ENCODE measurements around the gene ST3GAL3.

The ST3GAL3 gene

GRCh38 chr1:43971336-43971980 lies 264.1 kb downstream of the ST3GAL3 start:
- DNase-seq, result no peak

- DNase-seq, result no peak
Measured at GRCh38 chr1:43973981-43974442, 266.7 kb downstream of the ST3GAL3 start.

DNA sequence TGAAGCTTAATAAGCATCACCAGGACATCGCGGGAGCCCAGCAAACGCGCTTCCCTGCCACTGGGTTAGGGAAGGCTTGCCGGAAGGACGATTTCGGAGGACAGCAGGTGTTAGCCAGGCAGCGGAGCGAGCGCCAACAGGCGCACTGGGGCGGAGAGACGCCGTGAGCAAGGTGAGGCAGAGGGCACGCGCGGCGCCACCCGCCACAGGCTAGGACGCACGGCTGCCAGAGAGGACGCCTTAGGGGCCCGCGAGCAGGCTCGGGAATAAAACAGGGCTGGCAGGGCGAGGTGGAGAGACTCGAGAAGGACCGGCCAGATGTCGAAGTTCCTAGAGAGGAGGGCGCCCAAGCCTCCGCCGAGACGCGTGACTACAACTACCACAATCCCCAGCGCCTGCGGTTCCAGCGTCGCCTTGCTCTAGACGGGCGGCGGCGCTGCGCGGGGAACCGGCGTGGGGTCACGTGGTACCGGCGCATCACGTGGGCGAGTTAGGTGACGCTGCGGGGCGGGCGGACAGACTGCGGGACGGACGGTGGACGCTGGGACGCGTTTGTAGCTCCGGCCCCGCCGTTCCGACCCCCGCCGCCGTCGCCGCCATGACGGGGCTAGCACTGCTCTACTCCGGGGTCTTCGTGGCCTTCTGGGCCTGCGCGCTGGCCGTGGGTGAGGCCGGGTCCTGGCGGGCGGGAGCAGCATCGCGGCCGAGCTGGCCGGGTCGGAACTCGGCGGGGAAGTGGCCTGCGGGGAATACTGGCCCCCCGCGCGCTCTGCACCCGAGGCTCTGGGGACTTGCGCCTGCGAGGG lies 267.3 kb downstream of the ST3GAL3 start, which contains the start of gene ATP6V0B:
ATP6V0B (plus strand) TSS at position 518 of the 806 bp plus-strand sequence; CDS start at position 599, 81 bp downstream.
- peak; percentile 97 for DNase-seq

DNA sequence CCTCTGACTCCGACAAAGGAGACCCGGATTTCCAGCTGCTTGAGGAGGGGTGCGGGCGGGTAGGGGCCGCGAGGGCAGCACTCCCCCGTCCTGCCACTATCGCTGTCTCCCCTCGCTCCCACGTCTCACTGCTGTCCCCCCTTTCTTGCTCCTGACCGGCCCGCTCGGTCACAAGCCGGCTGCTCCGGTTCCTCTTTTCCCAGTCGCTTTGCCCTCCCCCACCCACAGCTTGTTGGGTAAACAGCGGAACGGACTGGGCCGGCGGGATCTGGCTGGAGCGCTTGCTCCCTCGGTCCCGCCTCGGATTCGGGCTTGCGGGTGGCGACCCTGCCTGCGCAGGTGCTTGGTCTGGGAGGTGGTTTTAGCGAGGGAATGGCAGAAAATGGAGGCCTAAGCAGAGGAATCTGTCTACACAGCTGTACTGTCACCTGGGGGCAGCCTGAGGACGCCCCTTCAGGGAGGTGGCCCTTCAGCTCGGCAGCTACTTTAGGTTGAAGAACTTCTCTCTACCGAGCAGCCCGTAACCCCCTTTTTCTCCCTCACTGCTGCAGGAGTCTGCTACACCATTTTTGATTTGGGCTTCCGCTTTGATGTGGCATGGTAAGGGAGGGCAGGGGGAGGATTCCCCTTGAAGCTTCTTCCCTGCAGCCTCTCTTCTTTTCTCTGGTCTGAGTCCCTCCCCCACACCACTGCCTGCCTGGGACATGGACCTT lies 268.1 kb downstream of the ST3GAL3 start:
- DNase-seq, result peak; percentile 88

DNA sequence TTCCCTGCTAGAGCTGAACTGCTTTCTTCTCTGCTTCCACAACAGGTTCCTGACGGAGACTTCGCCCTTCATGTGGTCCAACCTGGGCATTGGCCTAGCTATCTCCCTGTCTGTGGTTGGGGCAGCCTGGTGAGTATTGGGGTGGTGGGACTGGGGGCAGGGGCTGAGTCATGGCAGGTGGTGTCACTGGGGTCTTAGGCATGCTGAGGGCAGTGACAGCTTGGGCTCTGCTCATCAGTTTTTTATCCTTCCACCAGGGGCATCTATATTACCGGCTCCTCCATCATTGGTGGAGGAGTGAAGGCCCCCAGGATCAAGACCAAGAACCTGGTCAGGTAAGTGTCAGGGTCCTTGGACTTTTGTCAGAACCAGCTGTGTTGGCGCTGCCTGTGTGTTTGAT lies 268.7 kb downstream of the ST3GAL3 start:
- no peak for DNase-seq

DNA sequence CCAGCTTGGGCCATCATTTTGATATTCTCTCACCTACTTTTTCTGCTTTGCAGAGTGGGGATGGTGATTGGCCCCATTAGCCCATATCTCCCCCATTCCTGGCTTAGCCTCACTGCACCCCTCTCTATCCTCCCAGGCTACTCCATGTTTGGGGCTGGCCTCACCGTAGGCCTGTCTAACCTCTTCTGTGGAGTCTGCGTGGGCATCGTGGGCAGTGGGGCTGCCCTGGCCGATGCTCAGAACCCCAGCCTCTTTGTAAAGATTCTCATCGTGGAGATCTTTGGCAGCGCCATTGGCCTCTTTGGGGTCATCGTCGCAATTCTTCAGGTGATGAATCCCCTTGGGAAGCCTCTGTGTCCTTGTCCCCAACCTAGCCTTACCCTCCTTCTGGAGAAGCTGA lies 269.6 kb downstream of the ST3GAL3 start:
- no peak for DNase-seq

GRCh38 chr1:43977376-43978263 lies 270.3 kb downstream of the ST3GAL3 start:
- peak; percentile 29 for DNase-seq

DNA sequence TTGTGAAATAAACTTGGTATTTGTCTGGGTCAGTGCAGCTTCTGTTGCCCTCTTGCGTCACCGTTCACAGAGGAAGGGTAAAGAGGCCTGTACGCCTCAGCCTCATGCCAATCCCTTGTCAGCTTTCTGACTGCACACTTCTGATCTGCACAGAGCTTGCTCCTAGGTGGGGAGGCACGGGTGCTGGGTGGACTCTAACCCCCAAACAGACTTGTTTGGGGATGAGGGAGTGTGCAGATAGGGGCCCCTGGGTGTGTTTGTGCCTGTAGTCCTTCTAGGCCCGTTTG lies 270.9 kb downstream of the ST3GAL3 start:
- no peak for DNase-seq

DNA sequence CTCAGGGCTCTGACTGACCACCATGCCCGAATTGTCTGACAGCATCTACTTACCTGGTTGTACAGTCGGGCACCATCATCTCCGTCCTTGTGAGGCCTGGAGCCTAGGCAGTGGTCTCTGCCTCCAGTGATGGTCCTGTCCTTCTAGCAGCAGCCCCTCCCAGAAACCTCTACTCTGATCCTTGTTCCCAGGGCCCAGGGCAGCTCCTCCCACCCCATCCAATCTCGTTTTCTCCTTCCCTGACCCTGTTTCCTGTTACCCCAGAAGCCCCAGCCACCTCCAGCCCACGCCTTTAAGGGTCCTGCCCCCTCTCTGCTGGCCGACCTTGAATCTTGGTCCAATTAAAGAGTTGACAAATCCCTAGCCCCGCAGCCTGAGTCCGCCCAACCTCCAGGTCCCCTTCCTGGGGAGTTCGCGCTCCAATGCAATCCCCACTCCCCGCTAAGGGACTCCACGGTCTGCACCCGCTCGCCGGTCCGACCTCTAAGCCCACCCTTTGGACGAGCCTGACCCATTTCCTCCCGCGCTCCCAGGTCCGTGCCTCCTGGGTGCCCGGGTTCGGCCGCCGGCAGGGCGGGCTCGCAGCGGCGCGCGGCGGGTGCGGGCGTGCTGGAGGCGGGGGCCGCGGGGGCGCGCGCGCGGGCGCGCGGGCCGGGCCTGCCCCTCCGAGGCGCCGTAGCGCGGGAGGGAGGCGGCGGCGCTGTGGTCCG lies 271.4 kb downstream of the ST3GAL3 start, which contains the start of gene B4GALT2:
B4GALT2 (plus strand) TSS at position 660 of the 710 bp plus-strand sequence. CDS start 1,951 bp downstream, outside the sequence.
- DNase-seq, result no peak

DNA sequence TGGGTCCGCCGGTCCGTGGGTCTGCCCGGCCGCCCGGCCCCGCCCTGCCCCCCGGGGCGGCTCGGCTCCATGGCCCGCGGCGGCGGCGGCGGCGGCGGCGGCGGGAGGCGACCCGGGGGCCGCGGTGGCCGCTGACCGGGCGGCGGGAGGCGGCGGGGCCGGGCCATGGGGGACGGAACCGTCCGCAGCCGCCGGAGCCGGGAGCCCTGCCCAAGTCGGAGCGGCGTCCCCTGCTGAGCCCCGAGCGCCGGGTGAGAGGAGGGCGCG lies 271.9 kb downstream of the ST3GAL3 start:
- DNase-seq, result no peak

GRCh38 chr1:43979528-43980254 lies 272.4 kb downstream of the ST3GAL3 start:
- no peak for DNase-seq

DNA sequence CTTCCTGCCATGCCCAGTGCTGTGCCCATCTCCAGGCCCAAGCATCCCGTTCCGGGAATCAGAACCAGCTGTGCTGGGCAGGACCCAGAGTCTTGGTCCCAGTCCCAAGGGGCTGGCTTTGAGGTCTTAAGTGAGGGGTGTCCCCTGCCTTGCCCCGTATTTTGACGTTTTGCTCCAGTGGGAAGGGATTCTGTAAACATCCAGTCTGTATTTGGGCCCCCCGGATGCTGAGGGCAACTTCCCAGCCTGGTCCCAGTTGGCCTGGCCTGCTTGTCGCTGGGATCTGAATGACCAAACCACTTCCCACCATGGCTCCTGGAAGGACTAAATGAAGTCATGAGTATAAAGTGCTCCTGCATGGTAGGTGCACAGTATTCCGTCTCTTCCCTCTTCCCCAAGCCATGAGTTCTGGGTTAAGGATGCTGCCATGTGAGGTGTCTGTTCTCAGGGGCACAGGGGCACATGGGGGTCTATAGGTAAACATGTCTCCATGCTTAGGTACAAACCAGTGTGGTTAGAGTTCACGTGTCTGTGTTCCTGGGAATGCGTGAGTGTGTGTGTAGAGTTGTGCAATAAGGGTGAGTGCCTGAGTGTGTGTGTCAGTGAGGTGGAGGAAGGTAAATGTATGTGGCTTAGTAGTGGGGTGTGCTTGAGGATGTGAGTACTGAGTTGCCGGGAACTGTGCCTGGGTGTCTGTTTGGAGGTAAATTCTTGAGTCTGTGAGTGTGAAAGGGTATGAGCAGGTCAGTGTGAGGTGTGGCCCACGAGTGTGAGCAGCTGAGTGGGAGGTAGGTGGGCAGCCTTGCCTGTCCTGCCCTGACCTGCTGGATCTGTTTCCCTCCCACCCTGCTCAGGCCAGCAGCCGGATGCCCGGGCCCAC lies 273.2 kb downstream of the ST3GAL3 start:
- DNase-seq, result no peak

Data from inflammatory macrophage treated with lipopolysaccharide for 4 hours (primary cell).